Ovary (tissue), 3 donors: Measurements from ENCODE around the gene OTUD4.

Source experiments
- EP300 ChIP-seq: sonication (generic); formaldehyde crosslinking; IDR thresholded peaks from one replicate; pipeline ENCODE4 v1.6.1; 2017; ENCODE audit warnings: antibody characterized with exemption
- POLR2A ChIP-seq: fragments of 450-650 bp; IDR thresholded peaks from one replicate; pipeline ENCODE4 v1.6.1; 2017; ENCODE audit warnings: antibody characterized with exemption, mild to moderate bottlenecking, moderate library complexity
- TF ChIP-seq, protein P1 (sequence below), 3 donors: fragments of 450-650 bp in 2 of 3; fragments of 200-600 bp in 1 of 3; IDR thresholded peaks; one replicate each; pipeline versions ENCODE4 v1.5.1 to v1.8.0; 2016 to 2022; ENCODE audit warnings: antibody characterized with exemption in 3 of 3, mild to moderate bottlenecking in 1 of 3
- donor health status: DM: no; HTN: no; CAD: no.

DNA sequence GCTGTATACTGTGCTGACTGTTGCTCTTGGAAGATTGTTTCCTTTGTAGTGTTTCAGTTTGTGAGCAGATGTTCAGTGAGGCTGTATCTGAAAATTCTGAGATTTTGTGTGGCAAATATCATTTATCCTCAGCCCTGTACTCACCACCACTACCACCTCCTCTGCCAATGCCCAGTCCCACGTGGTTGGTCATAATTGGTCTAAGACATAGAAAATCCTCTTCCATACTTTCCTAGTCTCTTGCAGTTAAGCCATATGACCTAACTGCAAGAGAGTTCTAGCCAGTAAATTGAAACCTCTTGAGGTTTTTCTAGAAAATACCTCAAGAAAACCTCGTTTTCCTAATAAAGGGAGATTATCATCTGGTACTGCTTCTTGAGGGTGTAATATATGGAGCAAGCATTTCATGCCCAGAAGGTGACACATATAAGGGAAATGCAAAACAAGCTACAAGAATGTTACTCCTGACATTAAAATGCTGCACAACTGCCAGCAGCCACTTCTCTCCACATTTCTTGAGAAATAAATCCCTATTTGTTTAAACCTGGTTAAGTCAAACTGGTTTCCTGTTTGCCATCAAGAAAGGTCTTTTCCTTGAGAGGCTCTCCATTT, 49.5 kb downstream of the OTUD4 start:
- TF ChIP-seq EP300 = no peak
- no peak for TF ChIP-seq POLR2A
- TF ChIP-seq, protein P1, sequence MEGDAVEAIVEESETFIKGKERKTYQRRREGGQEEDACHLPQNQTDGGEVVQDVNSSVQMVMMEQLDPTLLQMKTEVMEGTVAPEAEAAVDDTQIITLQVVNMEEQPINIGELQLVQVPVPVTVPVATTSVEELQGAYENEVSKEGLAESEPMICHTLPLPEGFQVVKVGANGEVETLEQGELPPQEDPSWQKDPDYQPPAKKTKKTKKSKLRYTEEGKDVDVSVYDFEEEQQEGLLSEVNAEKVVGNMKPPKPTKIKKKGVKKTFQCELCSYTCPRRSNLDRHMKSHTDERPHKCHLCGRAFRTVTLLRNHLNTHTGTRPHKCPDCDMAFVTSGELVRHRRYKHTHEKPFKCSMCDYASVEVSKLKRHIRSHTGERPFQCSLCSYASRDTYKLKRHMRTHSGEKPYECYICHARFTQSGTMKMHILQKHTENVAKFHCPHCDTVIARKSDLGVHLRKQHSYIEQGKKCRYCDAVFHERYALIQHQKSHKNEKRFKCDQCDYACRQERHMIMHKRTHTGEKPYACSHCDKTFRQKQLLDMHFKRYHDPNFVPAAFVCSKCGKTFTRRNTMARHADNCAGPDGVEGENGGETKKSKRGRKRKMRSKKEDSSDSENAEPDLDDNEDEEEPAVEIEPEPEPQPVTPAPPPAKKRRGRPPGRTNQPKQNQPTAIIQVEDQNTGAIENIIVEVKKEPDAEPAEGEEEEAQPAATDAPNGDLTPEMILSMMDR (IDR thresholded peaks at IDR 0.05) = no peak
